GM19193 (cell line): Measurements from ENCODE around the gene GAREM1.

ENCODE experiments used
- POLR2A ChIP-seq: IDR thresholded peaks from 4 replicates; pipeline ENCODE4 v1.6.1; 2011; ENCODE audit not compliant: insufficient read depth, insufficient read length; ENCODE audit errors: extremely low read depth

GAREM1 gene

GRCh38 chr18:32287249-32287648 lies 183.4 kb downstream of the GAREM1 start:
- no peak for TF ChIP-seq POLR2A

GRCh38 chr18:32286749-32287148 lies 183.9 kb downstream of the GAREM1 start:
- TF ChIP-seq POLR2A = no peak

GRCh38 chr18:32284284-32284683 lies 186.4 kb downstream of the GAREM1 start:
- no peak for TF ChIP-seq POLR2A

GRCh38 chr18:32280911-32281310 lies 189.8 kb downstream of the GAREM1 start:
- TF ChIP-seq POLR2A = no peak

- no peak for TF ChIP-seq POLR2A
Measured at GRCh38 chr18:32280188-32280783, 190.4 kb downstream of the GAREM1 start.

- no peak for TF ChIP-seq POLR2A
Measured at GRCh38 chr18:32278177-32278799, 192.4 kb downstream of the GAREM1 start.

- TF ChIP-seq POLR2A = no peak
Measured at GRCh38 chr18:32277549-32277948, 193.1 kb downstream of the GAREM1 start.

GRCh38 chr18:32276906-32277305 lies 193.8 kb downstream of the GAREM1 start:
- no peak for TF ChIP-seq POLR2A

- TF ChIP-seq POLR2A = no peak
Measured at GRCh38 chr18:32276256-32276655, 194.4 kb downstream of the GAREM1 start.

GRCh38 chr18:32275221-32275620 lies 195.5 kb downstream of the GAREM1 start:
- TF ChIP-seq POLR2A = no peak

- no peak for TF ChIP-seq POLR2A
Measured at GRCh38 chr18:32274307-32274706, 196.4 kb downstream of the GAREM1 start.

- TF ChIP-seq POLR2A = no peak
Measured at GRCh38 chr18:32271672-32272208, 198.9 kb downstream of the GAREM1 start.

- TF ChIP-seq POLR2A = no peak
Measured at GRCh38 chr18:32270341-32270740, 200.3 kb downstream of the GAREM1 start.

GRCh38 chr18:32267463-32267862 lies 203.2 kb downstream of the GAREM1 start:
- TF ChIP-seq POLR2A = no peak

GRCh38 chr18:32264401-32264800 lies 206.3 kb downstream of the GAREM1 start:
- TF ChIP-seq POLR2A = no peak

GRCh38 chr18:32262092-32262491 lies 208.6 kb downstream of the GAREM1 start:
- TF ChIP-seq POLR2A = no peak

- no peak for TF ChIP-seq POLR2A
Measured at GRCh38 chr18:32261003-32261402, 209.7 kb downstream of the GAREM1 start.

GRCh38 chr18:32259553-32259952 lies 211.1 kb downstream of the GAREM1 start:
- no peak for TF ChIP-seq POLR2A
